Liver (tissue), 9 donors: ENCODE results near the gene H2AZ2. TPM values are rescaled to one million over a fixed set of nuclear protein-coding genes. Genes with fewer than 3 reads are reported as not detected.

Experiments
- DNase-seq: peaks from one replicate; pipeline ENCODE4 v3.0.0-alpha.2; 2017; ENCODE audit warnings: low spot score
- H3K27ac ChIP-seq, 2 donors: one replicate each; pipeline ENCODE4 v1.7.0; 2013; ENCODE audit warnings: inconsistent platforms in 2 of 2, low read length in 2 of 2, control low read depth in 1 of 2, low read depth in 1 of 2, mild to moderate bottlenecking in 1 of 2
- H3K27me3 ChIP-seq, 4 donors: one replicate each; pipeline versions ENCODE4 v1.6.1 to v1.7.0; 2013; ENCODE audit warnings: low read length in 3 of 4, inconsistent platforms in 1 of 4, mild to moderate bottlenecking in 1 of 4, moderate library complexity in 1 of 4; ENCODE audit not compliant: control insufficient read depth in 4 of 4, insufficient read depth in 4 of 4
- H3K36me3 ChIP-seq, 4 donors: one replicate each; pipeline versions ENCODE4 v1.6.1 to v1.7.0; 2013; ENCODE audit warnings: low read length in 3 of 4, mild to moderate bottlenecking in 3 of 4, low read depth in 1 of 4, moderate library complexity in 1 of 4; ENCODE audit not compliant: control insufficient read depth in 4 of 4, insufficient read depth in 3 of 4
- H3K4me1 ChIP-seq, 4 donors: one replicate each; pipeline versions ENCODE4 v1.6.1 to v1.7.0; 2013; ENCODE audit warnings: low read length in 3 of 4, mild to moderate bottlenecking in 3 of 4, moderate library complexity in 1 of 4; ENCODE audit not compliant: control insufficient read depth in 4 of 4, insufficient read depth in 4 of 4
- H3K4me3 ChIP-seq, 3 donors: one replicate each; pipeline versions ENCODE4 v1.6.1 to v1.7.0; 2013; ENCODE audit warnings: low read length in 3 of 3, control low read depth in 1 of 3, low read depth in 1 of 3, mild to moderate bottlenecking in 1 of 3
- H3K9ac ChIP-seq, 2 donors: one replicate each; pipeline ENCODE4 v1.7.0; 2013; ENCODE audit warnings: low read length in 2 of 2, mild to moderate bottlenecking in 2 of 2, moderate library complexity in 2 of 2, control low read depth in 1 of 2, low read depth in 1 of 2
- H3K9me3 ChIP-seq, 4 donors: one replicate each; pipeline versions ENCODE4 v1.6.1 to v1.7.0; 2013; ENCODE audit warnings: low read length in 3 of 4; ENCODE audit not compliant: control insufficient read depth in 4 of 4
- CTCF ChIP-seq: fragments of 150-350 bp; IDR thresholded peaks from 2 replicates; pipeline ENCODE4 v1.5.1; 2017; ENCODE audit warnings: improper control_type of control experiment, low read depth, low read length; ENCODE audit not compliant: missing input control
- EGR1 ChIP-seq, 2 donors: IDR thresholded peaks; 2 replicates each; pipeline ENCODE4 v1.6.1; 2016 to 2018; ENCODE audit warnings: antibody characterized with exemption in 2 of 2, low read depth in 2 of 2
- FOXA1 ChIP-seq: IDR thresholded peaks from 2 replicates; pipeline ENCODE4 v1.6.1; 2016; ENCODE audit warnings: antibody characterized with exemption
- FOXA2 ChIP-seq: IDR thresholded peaks from 2 replicates; pipeline ENCODE4 v1.6.1; 2016; ENCODE audit warnings: antibody characterized with exemption
- HNF4A ChIP-seq, 2 donors: conservative IDR thresholded peaks; 2 replicates each; pipeline ENCODE4 v1.6.1; 2016; ENCODE audit warnings: antibody characterized with exemption in 2 of 2, mild to moderate bottlenecking in 2 of 2
- JUND ChIP-seq, 2 donors: IDR thresholded peaks; 2 replicates each; pipeline ENCODE4 v1.6.1; 2016; ENCODE audit warnings: antibody characterized with exemption in 2 of 2
- NR2F2 ChIP-seq: IDR thresholded peaks from 2 replicates; pipeline ENCODE4 v1.6.1; 2016; ENCODE audit warnings: antibody characterized with exemption
- RAD21 ChIP-seq, 2 donors: IDR thresholded peaks; 2 replicates each; pipeline ENCODE4 v1.6.1; 2016; ENCODE audit warnings: antibody characterized with exemption in 2 of 2, mild to moderate bottlenecking in 2 of 2
- REST ChIP-seq: IDR thresholded peaks from 2 replicates; pipeline ENCODE4 v1.6.1; 2016; ENCODE audit warnings: antibody characterized with exemption, mild to moderate bottlenecking
- SP1 ChIP-seq: IDR thresholded peaks from 2 replicates; pipeline ENCODE4 v1.6.1; 2018; ENCODE audit warnings: antibody characterized with exemption, mild to moderate bottlenecking
- TAF1 ChIP-seq: conservative IDR thresholded peaks from 2 replicates; pipeline ENCODE4 v1.6.1; 2016; ENCODE audit warnings: antibody characterized with exemption, mild to moderate bottlenecking
- ZBTB33 ChIP-seq: IDR thresholded peaks from 2 replicates; pipeline ENCODE4 v1.6.1; 2016; ENCODE audit warnings: antibody characterized with exemption
- WGBS: extraction: QIAGEN DNeasy Blood & Tissue Kit; methylation state at CpG from one replicate; pipeline ENCODE4 v1.1.7; 2013; 5-methylcytosine and 5-hydroxymethylcytosine counted together
- polyA plus RNA-seq, 2 donors: library from polyadenylated mRNA; stranded (reverse) in 1 of 2; unstranded in 1 of 2; fragments of 200-250 nt in 1 of 2; fragments of >200 nt in 1 of 2; fragmentation: Nextera tagmentation in 1 of 2; extraction: Ambion mirVana in 1 of 2; gene quantifications; one replicate each; pipeline versions ENCODE4 v1.2.1 to v1.2.3, GENCODE V29; 2013 to 2015
- total RNA-seq, 2 donors: library from RNA; depleted of rRNA; stranded (reverse); fragments of >200 nt; gene quantifications; one replicate each; pipeline ENCODE4 v1.2.3, GENCODE V29; 2014
- donor health status: healthy.
- donor health status: healthy.
- donor health status: healthy.
- donor health status: healthy.
- donor health status: healthy.

The H2AZ2 gene
- total and polyA plus RNA-seq, 4 donors = 51.3 to 182 (median 69.5) TPM

- no peaks in the 10 kb centered on the region for H3K36me3 ChIP-seq
- H3K27me3 ChIP-seq = no peaks in the 10 kb centered on the region
- DNase-seq = peak; percentile 74
- H3K4me1 ChIP-seq = peaks cover 2 to 55% (median 52%) of the 10 kb centered on the region in 4 donors
- under 1% methylated on average over 107 of the region's 107 CpGs for WGBS
- TF ChIP-seq NR2F2 = no peak
- no peak for TF ChIP-seq EGR1 (IDR thresholded peaks at IDR 0.05; ENCODE audit: low read depth in 2 of 2)
- no peak for TF ChIP-seq TAF1
- no peak for TF ChIP-seq SP1
- no peak for TF ChIP-seq HNF4A (conservative IDR thresholded peaks at IDR 0.05)
- TF ChIP-seq CTCF = no peak
- H3K27ac ChIP-seq = peak overlapping the region; percentile 91 to 96
- H3K4me3 ChIP-seq = peak overlapping the region; percentile 88 to 97 (median 97)
- H3K9me3 ChIP-seq = no peaks in the 10 kb centered on the region
- H3K9ac ChIP-seq = peak overlapping the region; percentile 78 to 86
These were observed 36.9 kb upstream of the H2AZ2 start for GRCh38 chr7:44884621-44885393.

- DNase-seq = no peak
- H3K27me3 ChIP-seq = no peaks in the 10 kb centered on the region
- no peaks in the 10 kb centered on the region for H3K9me3 ChIP-seq
- peak overlapping the region; percentile 91 to 96 for H3K27ac ChIP-seq
- H3K4me3 ChIP-seq = peak overlapping the region; percentile 88 to 97 (median 97)
- peak overlapping the region; percentile 6 to 86 for H3K9ac ChIP-seq
- no peak for TF ChIP-seq FOXA1
- TF ChIP-seq NR2F2 = no peak
- TF ChIP-seq RAD21 (IDR thresholded peaks at IDR 0.05) = no peak
- no peak for TF ChIP-seq SP1
- TF ChIP-seq ZBTB33 = no peak
- no peak for TF ChIP-seq REST
- TF ChIP-seq JUND (IDR thresholded peaks at IDR 0.05) = no peak
- no peak for TF ChIP-seq FOXA2
- no peaks in the 10 kb centered on the region for H3K36me3 ChIP-seq
- H3K4me1 ChIP-seq = peaks cover 2 to 59% (median 54%) of the 10 kb centered on the region in 4 donors
- 36% methylated on average over 24 of the region's 24 CpGs for WGBS
These were observed 36.2 kb upstream of the H2AZ2 start for GRCh38 chr7:44883961-44884620.
